Sigmoid colon (tissue), 7 donors: ENCODE results near the gene HAUS8. TPM values are rescaled to one million over a fixed set of nuclear protein-coding genes. Genes with fewer than 3 reads are reported as not detected.

Experiments
- DNase-seq: peaks from one replicate; pipeline ENCODE4 v3.0.0-alpha.2; 2019
- H3K27ac ChIP-seq, 4 donors: fragments of 200-600 bp; sonication (generic); one replicate each; pipeline ENCODE4 v1.5.1; 2016 to 2019; ENCODE audit warnings: mild to moderate bottlenecking in 1 of 4
- H3K27me3 ChIP-seq, 3 donors: fragments of 200-600 bp; sonication (generic); one replicate each; pipeline ENCODE4 v1.5.1; 2019; ENCODE audit warnings: mild to moderate bottlenecking in 1 of 3
- H3K36me3 ChIP-seq, 4 donors: fragments of 200-600 bp; sonication (generic); one replicate each; pipeline ENCODE4 v1.5.1; 2016 to 2019
- H3K4me1 ChIP-seq, 4 donors: fragments of 200-600 bp; sonication (generic); one replicate each; pipeline ENCODE4 v1.5.1; 2017 to 2019
- H3K4me3 ChIP-seq, 4 donors: fragments of 200-600 bp; sonication (generic); one replicate each; pipeline ENCODE4 v1.5.1; 2017 to 2019; ENCODE audit warnings: mild to moderate bottlenecking in 2 of 4, moderate library complexity in 1 of 4
- H3K9me3 ChIP-seq, 4 donors: fragments of 200-600 bp in 3 of 4; sonication (generic) in 3 of 4; one replicate each; pipeline versions ENCODE4 v1.5.1 to v1.6.1; 2013 to 2019
- CTCF ChIP-seq, 4 experiments: fragments of 450-650 bp in 3 of 4; fragments of 200-600 bp in 1 of 4; IDR thresholded peaks; one replicate each; pipeline ENCODE4 v1.5.1; 2016 to 2019; ENCODE audit warnings: antibody characterized with exemption in 4 of 4, mild to moderate bottlenecking in 3 of 4, moderate library complexity in 2 of 4
- EP300 ChIP-seq, 4 donors: sonication (generic); formaldehyde crosslinking; IDR thresholded peaks; one replicate each; pipeline ENCODE4 v1.6.1; 2017; ENCODE audit warnings: antibody characterized with exemption in 4 of 4
- POLR2A ChIP-seq, 2 donors: fragments of 450-650 bp; IDR thresholded peaks; one replicate each; pipeline ENCODE4 v1.6.1; 2016; ENCODE audit warnings: antibody characterized with exemption in 2 of 2, mild to moderate bottlenecking in 2 of 2, moderate library complexity in 2 of 2
- POLR2AphosphoS5 ChIP-seq, 4 donors: sonication (generic); formaldehyde crosslinking; IDR thresholded peaks; one replicate each; pipeline ENCODE4 v1.6.1; 2017; ENCODE audit warnings: antibody characterized with exemption in 4 of 4
- WGBS, 2 donors: extraction: QIAGEN DNeasy Blood & Tissue Kit; methylation state at CpG; one replicate each; pipeline ENCODE4 v1.1.7; 2013; 5-methylcytosine and 5-hydroxymethylcytosine counted together
- intact Hi-C: fragments of 100-400 bp; cut with DNase I; formaldehyde crosslinking; loops from one replicate; pipeline ENCODE4 v1.15.1; 2023
- polyA plus RNA-seq, 3 donors: library from polyadenylated mRNA; stranded (reverse); fragments of 200-250 nt; gene quantifications; one replicate each; pipeline ENCODE4 v1.2.3, GENCODE V29; 2013
- total RNA-seq, 4 donors: library from RNA; depleted of rRNA; stranded (reverse); fragments of >200 nt; gene quantifications; one replicate each; pipeline ENCODE4 v1.1.0, GENCODE V29; 2016
- donor health status: healthy with polysubstance abuse.
- donor health status: Bipolar disorder and iron deficiency.
- donor health status: healthy.

Gene HAUS8
- total and polyA plus RNA-seq, 7 donors: 6.7 to 14.8 (median 10.4) TPM

DNA sequence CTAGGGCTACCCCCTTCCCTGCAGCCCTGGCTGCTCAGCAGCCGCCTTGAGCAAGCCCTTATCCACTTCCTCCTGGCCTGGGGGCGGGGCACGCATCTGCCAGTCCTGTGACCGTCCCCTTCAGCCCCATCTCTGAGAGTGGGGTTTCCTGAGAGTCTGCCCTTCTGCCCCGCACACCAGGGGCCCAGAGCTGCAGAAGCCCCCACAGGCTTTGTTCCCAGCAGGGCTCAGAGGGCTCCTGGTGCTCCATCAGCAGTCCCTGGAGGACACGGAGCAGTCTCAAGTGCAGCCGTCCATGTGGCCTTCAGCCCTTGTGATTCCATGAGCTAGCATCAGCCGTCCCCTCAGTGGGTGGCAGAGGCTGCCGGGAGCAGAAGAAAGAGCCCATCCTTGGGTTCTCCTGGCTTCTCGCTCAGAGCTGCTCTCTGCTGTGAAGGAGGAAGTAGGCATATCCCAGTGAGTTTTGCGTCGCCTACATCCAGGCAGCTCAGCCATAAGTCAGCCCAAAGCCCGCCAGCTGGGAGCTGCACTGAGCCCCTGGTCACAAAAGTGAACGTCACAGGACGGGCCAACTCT is 16.6 kb upstream of the HAUS8 start:
- H3K9me3 ChIP-seq: no peaks in the 10 kb centered on the region
- H3K27me3 ChIP-seq: no peaks in the 10 kb centered on the region
- TF ChIP-seq EP300 (IDR thresholded peaks at IDR 0.05) (no peak), CTCF (IDR thresholded peaks at IDR 0.05) (no peak), POLR2AphosphoS5 (IDR thresholded peaks at IDR 0.05) (no peak), POLR2A (IDR thresholded peaks at IDR 0.05) (no peak)
- no peaks in the 10 kb centered on the region for H3K36me3 ChIP-seq
- no peak for DNase-seq
- H3K27ac ChIP-seq: peak overlapping the region; percentile 27 to 94 (median 82)
- intact Hi-C loops: no loop called here
- 59 to 73% methylated on average over 15 of the region's 15 CpGs for WGBS, 2 donors
- peaks cover 0 to 91% (median 62%) of the 10 kb centered on the region in 4 donors for H3K4me1 ChIP-seq
- H3K4me3 ChIP-seq: no peak overlapping the region

DNA sequence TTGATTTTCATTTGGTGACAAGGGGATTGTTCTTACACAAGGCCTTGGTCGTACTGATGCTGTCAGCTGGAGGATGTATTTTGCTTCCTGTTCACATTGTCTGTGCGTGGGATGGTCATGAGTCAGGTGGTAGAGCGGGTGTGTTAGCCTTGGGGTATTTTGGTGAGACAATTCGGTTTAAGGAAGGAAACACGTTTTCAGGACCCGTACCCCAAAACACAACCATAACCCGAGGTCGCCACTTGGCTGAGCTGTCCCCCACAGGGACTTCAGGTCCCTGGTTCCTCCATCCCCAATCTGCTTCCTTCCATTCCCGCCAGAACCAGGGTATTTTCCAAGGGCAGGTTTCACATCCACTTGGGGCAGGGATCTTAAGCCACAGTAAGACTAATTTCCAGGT is 15.3 kb upstream of the HAUS8 start:
- Histone ChIP-seq H3K36me3 (no peaks in the 10 kb centered on the region), H3K4me3 (no peak overlapping the region), H3K27me3 (no peaks in the 10 kb centered on the region), H3K27ac (peak overlapping the region in 3 of 4 donors; percentile 78 to 94 (median 87)), H3K9me3 (no peaks in the 10 kb centered on the region), H3K4me1 (peaks cover 0 to 89% (median 60%) of the 10 kb centered on the region in 4 donors)
- 54 to 88% methylated on average over 9 of the region's 9 CpGs for WGBS, 2 donors
- no peak for TF ChIP-seq CTCF (IDR thresholded peaks at IDR 0.05)
- no peak for TF ChIP-seq POLR2AphosphoS5 (IDR thresholded peaks at IDR 0.05)
- TF ChIP-seq EP300 (IDR thresholded peaks at IDR 0.05): no peak
- no peak for TF ChIP-seq POLR2A (IDR thresholded peaks at IDR 0.05)
- no peak for DNase-seq
- intact Hi-C loops: no loop called here

- TF ChIP-seq POLR2A (IDR thresholded peaks at IDR 0.05): no peak
- TF ChIP-seq EP300 (IDR thresholded peaks at IDR 0.05): no peak
- TF ChIP-seq POLR2AphosphoS5 (IDR thresholded peaks at IDR 0.05): no peak
- TF ChIP-seq CTCF (IDR thresholded peaks at IDR 0.05): no peak
- Histone ChIP-seq H3K36me3 (no peaks in the 10 kb centered on the region), H3K27me3 (no peaks in the 10 kb centered on the region), H3K27ac (peak overlapping the region; percentile 74 to 94 (median 82)), H3K4me1 (peaks cover 0 to 80% (median 49%) of the 10 kb centered on the region in 4 donors), H3K4me3 (no peak overlapping the region), H3K9me3 (no peaks in the 10 kb centered on the region)
- 84 to 87% methylated on average over 5 of the region's 5 CpGs for WGBS, 2 donors
- intact Hi-C loops: no loop called here
- no peak for DNase-seq
These were observed 13.3 kb upstream of the HAUS8 start for GRCh38 chr19:17088552-17088951.

DNA sequence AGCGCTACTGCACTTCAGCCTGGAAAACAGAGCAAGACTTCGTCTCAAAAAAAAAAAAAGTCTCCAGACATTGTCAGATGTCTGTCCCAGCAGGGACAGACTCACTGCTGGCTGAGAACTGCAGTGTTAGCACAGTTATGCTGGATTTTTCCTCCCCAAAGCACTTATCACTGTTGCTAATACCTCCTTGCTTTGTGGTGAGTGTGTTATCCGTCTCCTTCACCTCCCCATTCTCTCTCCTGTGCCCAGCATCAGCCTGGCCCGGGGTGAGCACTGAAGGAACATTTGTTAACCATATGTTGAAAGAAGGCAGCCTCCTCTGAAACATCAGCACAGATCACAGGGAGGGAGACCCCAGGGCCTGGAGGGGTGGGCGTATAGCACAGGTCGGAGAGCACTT is 11.6 kb upstream of the HAUS8 start:
- H3K9me3 ChIP-seq: no peaks in the 10 kb centered on the region
- intact Hi-C loops: no loop called here
- no peaks in the 10 kb centered on the region for H3K36me3 ChIP-seq
- TF ChIP-seq POLR2AphosphoS5 (IDR thresholded peaks at IDR 0.05) (no peak), CTCF (IDR thresholded peaks at IDR 0.05) (no peak), EP300 (IDR thresholded peaks at IDR 0.05) (no peak), POLR2A (IDR thresholded peaks at IDR 0.05) (no peak)
- H3K27ac ChIP-seq: peak overlapping the region in 3 of 4 donors; percentile 78 to 94 (median 87)
- H3K27me3 ChIP-seq: no peaks in the 10 kb centered on the region
- 91 to 94% methylated on average over 6 of the region's 6 CpGs for WGBS, 2 donors
- H3K4me1 ChIP-seq: peaks cover 0 to 83% (median 56%) of the 10 kb centered on the region in 4 donors
- DNase-seq: no peak
- H3K4me3 ChIP-seq: no peak overlapping the region

GRCh38 chr19:17086120-17086519 is 10.9 kb upstream of the HAUS8 start:
- Histone ChIP-seq H3K27ac (peak overlapping the region in 3 of 4 donors; percentile 78 to 94 (median 87)), H3K4me3 (no peak overlapping the region), H3K9me3 (no peaks in the 10 kb centered on the region), H3K4me1 (peaks cover 0 to 83% (median 53%) of the 10 kb centered on the region in 4 donors), H3K27me3 (no peaks in the 10 kb centered on the region), H3K36me3 (no peaks in the 10 kb centered on the region)
- TF ChIP-seq EP300 (IDR thresholded peaks at IDR 0.05) (no peak), POLR2AphosphoS5 (IDR thresholded peaks at IDR 0.05) (no peak), CTCF (IDR thresholded peaks at IDR 0.05) (no peak), POLR2A (IDR thresholded peaks at IDR 0.05) (no peak)
- no peak for DNase-seq
- intact Hi-C loops: no loop called here
- WGBS, 2 donors: 84 to 92% methylated on average over 14 of the region's 14 CpGs
